Parathyroid adenoma (tissue), 2 donors: ENCODE data around the gene DSCAML1.

Source experiments
- H2AFZ ChIP-seq: fragments of 300-600 bp; sonication (generic); one replicate; pipeline ENCODE4 v1.7.0; 2017; ENCODE audit warnings: antibody characterized with exemption, mild to moderate bottlenecking
- H3K27ac ChIP-seq: fragments of 300-600 bp; sonication (generic); one replicate; pipeline ENCODE4 v1.7.0; 2017
- H3K27me3 ChIP-seq: fragments of 300-600 bp; sonication (generic); one replicate; pipeline ENCODE4 v1.7.0; 2017; ENCODE audit warnings: low read length; ENCODE audit not compliant: control insufficient read depth, insufficient read depth
- H3K36me3 ChIP-seq: fragments of 300-600 bp; sonication (generic); one replicate; pipeline ENCODE4 v1.7.0; 2017; ENCODE audit warnings: low read length; ENCODE audit not compliant: control insufficient read depth, insufficient read depth
- H3K4me1 ChIP-seq: fragments of 300-600 bp; sonication (generic); one replicate; pipeline ENCODE4 v1.7.0; 2017; ENCODE audit warnings: control low read depth
- H3K4me2 ChIP-seq: fragments of 300-600 bp; sonication (generic); one replicate; pipeline ENCODE4 v1.7.0; 2017; ENCODE audit warnings: low read length
- H3K4me3 ChIP-seq: fragments of 300-600 bp; sonication (generic); one replicate; pipeline ENCODE4 v1.7.0; 2017; ENCODE audit warnings: low read depth, low read length
- H3K79me2 ChIP-seq: fragments of 300-600 bp; sonication (generic); one replicate; pipeline ENCODE4 v1.7.0; 2017; ENCODE audit warnings: control low read depth
- H3K9ac ChIP-seq: fragments of 300-600 bp; sonication (generic); one replicate; pipeline ENCODE4 v1.7.0; 2017; ENCODE audit warnings: mild to moderate bottlenecking
- H3K9me3 ChIP-seq: fragments of 300-600 bp; sonication (generic); one replicate; pipeline ENCODE4 v1.7.0; 2017; ENCODE audit warnings: low read length; ENCODE audit not compliant: control insufficient read depth
- CTCF ChIP-seq: fragments of 300-600 bp; sonication (generic); IDR thresholded peaks from one replicate; pipeline ENCODE4 v1.7.0; 2017; ENCODE audit warnings: antibody characterized with exemption, mild to moderate bottlenecking
- donor health status: primary hyperparathyroidism.

The DSCAML1 gene

GRCh38 chr11:117528097-117528721 lies 268.8 kb downstream of the DSCAML1 start:
- Histone ChIP-seq H3K4me1 (no peaks in the 10 kb centered on the region), H3K9me3 (no peaks in the 10 kb centered on the region), H3K4me3 (no peak overlapping the region), H3K4me2 (no peak overlapping the region), H3K27me3 (no peaks in the 10 kb centered on the region), H3K9ac (no peak overlapping the region), H2AFZ (no peak overlapping the region), H3K79me2 (no peaks in the 10 kb centered on the region), H3K36me3 (no peaks in the 10 kb centered on the region), H3K27ac (no peak overlapping the region)
- no peak for TF ChIP-seq CTCF

GRCh38 chr11:117527271-117527670 lies 269.7 kb downstream of the DSCAML1 start:
- Histone ChIP-seq H3K4me3 (no peak overlapping the region), H3K4me2 (no peak overlapping the region), H3K4me1 (no peaks in the 10 kb centered on the region), H3K9me3 (no peaks in the 10 kb centered on the region), H3K36me3 (no peaks in the 10 kb centered on the region), H3K27ac (no peak overlapping the region), H3K9ac (no peak overlapping the region), H3K27me3 (no peaks in the 10 kb centered on the region), H2AFZ (no peak overlapping the region), H3K79me2 (no peaks in the 10 kb centered on the region)
- no peak for TF ChIP-seq CTCF

- no peaks in the 10 kb centered on the region for H3K4me1 ChIP-seq
- H3K27ac ChIP-seq: no peak overlapping the region
- no peak overlapping the region for H2AFZ ChIP-seq
- no peak overlapping the region for H3K4me2 ChIP-seq
- no peaks in the 10 kb centered on the region for H3K36me3 ChIP-seq
- no peaks in the 10 kb centered on the region for H3K27me3 ChIP-seq
- no peak overlapping the region for H3K9ac ChIP-seq
- no peaks in the 10 kb centered on the region for H3K79me2 ChIP-seq
- H3K9me3 ChIP-seq: no peaks in the 10 kb centered on the region
- no peak for TF ChIP-seq CTCF
- H3K4me3 ChIP-seq: no peak overlapping the region
Measured at GRCh38 chr11:117525866-117526542, 271.0 kb downstream of the DSCAML1 start.

- H3K9ac ChIP-seq: no peak overlapping the region
- no peak overlapping the region for H3K4me3 ChIP-seq
- no peaks in the 10 kb centered on the region for H3K36me3 ChIP-seq
- no peak overlapping the region for H2AFZ ChIP-seq
- H3K79me2 ChIP-seq: no peaks in the 10 kb centered on the region
- H3K4me1 ChIP-seq: no peaks in the 10 kb centered on the region
- no peak overlapping the region for H3K27ac ChIP-seq
- H3K27me3 ChIP-seq: no peaks in the 10 kb centered on the region
- no peak overlapping the region for H3K4me2 ChIP-seq
- H3K9me3 ChIP-seq: no peaks in the 10 kb centered on the region
- TF ChIP-seq CTCF: no peak
Measured at GRCh38 chr11:117524468-117525183, 272.4 kb downstream of the DSCAML1 start.
